Measurements from ENCODE around the gene PRKN. TPM values are rescaled to one million over a fixed set of nuclear protein-coding genes. Genes with fewer than 3 reads are reported as not detected.

Gene PRKN
- total RNA-seq, 1 experiment from 2014 or later: 0.34 TPM

DNA sequence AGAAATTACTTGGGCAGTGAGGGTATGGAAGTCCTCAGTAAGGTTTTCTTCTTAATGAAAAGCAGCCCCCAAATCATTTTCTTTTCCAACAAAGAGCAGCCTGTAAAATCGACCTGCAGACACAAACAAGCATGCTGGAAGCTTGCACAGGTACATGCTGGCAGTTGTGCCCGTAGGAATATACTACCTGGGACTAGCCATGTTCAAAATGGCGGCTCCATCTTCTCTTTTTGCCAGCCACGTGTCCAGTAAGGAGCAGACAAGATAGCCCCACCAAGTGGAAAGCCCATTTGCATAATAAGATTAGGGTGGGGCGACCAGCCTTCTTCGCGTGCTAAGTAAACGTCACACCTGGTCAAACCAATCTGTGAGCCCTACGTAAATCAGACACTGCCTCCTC lies 1194.3 kb downstream of the PRKN start:
- Mint-ChIP-seq H3K27ac (ENCODE audit: unreplicated experiment) (no peak overlapping the region), H3K4me1 (ENCODE audit: low read depth, unreplicated experiment) (no peaks in the 10 kb centered on the region), H3K27me3 (ENCODE audit: insufficient read depth, unreplicated experiment) (peaks cover 4% of the 10 kb centered on the region), H3K36me3 (ENCODE audit: insufficient read depth, unreplicated experiment) (no peaks in the 10 kb centered on the region), H3K4me3 (ENCODE audit: unreplicated experiment) (no peak overlapping the region), H3K9me3 (ENCODE audit: unreplicated experiment) (no peaks in the 10 kb centered on the region)
- no TSS peak for BruUV-seq (replicated peaks)
- no peak overlapping the region for H3K4me3 ChIP-seq (ENCODE audit: low read depth, low read length)
- intact Hi-C loops (cut with micrococcal nuclease; ENCODE audit: unreplicated experiment): no loop called here
- H3K36me3 ChIP-seq (ENCODE audit: control insufficient read depth, insufficient read depth, low read length): no peaks in the 10 kb centered on the region
- no peaks in the 10 kb centered on the region for H3K27me3 ChIP-seq (replicated peaks; ENCODE audit: control insufficient read depth, insufficient read depth, low read length)
- ChIA-PET POLR2A (no interaction called here), CTCF (no interaction called here)
- no peak for DNase-seq
- H3K4me1 ChIP-seq: no peaks in the 10 kb centered on the region
- TF ChIP-seq, protein P1, sequence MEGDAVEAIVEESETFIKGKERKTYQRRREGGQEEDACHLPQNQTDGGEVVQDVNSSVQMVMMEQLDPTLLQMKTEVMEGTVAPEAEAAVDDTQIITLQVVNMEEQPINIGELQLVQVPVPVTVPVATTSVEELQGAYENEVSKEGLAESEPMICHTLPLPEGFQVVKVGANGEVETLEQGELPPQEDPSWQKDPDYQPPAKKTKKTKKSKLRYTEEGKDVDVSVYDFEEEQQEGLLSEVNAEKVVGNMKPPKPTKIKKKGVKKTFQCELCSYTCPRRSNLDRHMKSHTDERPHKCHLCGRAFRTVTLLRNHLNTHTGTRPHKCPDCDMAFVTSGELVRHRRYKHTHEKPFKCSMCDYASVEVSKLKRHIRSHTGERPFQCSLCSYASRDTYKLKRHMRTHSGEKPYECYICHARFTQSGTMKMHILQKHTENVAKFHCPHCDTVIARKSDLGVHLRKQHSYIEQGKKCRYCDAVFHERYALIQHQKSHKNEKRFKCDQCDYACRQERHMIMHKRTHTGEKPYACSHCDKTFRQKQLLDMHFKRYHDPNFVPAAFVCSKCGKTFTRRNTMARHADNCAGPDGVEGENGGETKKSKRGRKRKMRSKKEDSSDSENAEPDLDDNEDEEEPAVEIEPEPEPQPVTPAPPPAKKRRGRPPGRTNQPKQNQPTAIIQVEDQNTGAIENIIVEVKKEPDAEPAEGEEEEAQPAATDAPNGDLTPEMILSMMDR (IDR thresholded peaks at IDR 0.05; ENCODE audit: insufficient read depth in 1 of 2, low read depth in 1 of 2, low read length in 1 of 2, severe bottlenecking in 1 of 2, unreplicated experiment in 1 of 2): no peak
- no peaks in the 10 kb centered on the region for H3K9me3 ChIP-seq

DNA sequence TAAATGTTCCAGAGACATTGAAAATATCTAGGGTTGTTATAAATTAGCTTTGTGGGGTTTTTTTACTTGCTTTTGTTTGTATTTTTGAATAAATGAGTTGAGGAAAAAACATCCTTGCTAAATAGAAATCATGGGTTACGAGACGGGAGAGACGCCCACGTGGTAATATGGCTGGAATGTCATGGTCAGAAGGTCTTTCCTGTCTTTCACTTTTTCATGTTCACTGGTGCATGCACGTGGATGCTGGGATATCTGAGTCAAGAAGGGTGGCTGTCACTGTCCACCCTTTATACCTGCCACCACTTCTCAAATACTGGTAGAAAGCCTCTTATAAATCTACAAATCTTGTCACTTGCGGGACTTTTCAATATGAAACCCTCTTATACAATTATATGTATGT lies 1195.0 kb downstream of the PRKN start:
- ChIA-PET POLR2A (no interaction called here), CTCF (no interaction called here)
- Histone ChIP-seq H3K9me3 (no peaks in the 10 kb centered on the region), H3K4me1 (no peaks in the 10 kb centered on the region), H3K36me3 (ENCODE audit: control insufficient read depth, insufficient read depth, low read length) (no peaks in the 10 kb centered on the region), H3K27me3 (replicated peaks; ENCODE audit: control insufficient read depth, insufficient read depth, low read length) (no peaks in the 10 kb centered on the region), H3K4me3 (ENCODE audit: low read depth, low read length) (no peak overlapping the region)
- no TSS peak for BruUV-seq (replicated peaks)
- Mint-ChIP-seq H3K36me3 (ENCODE audit: insufficient read depth, unreplicated experiment) (no peaks in the 10 kb centered on the region), H3K27ac (ENCODE audit: unreplicated experiment) (no peak overlapping the region), H3K4me1 (ENCODE audit: low read depth, unreplicated experiment) (no peaks in the 10 kb centered on the region), H3K9me3 (ENCODE audit: unreplicated experiment) (no peaks in the 10 kb centered on the region), H3K27me3 (ENCODE audit: insufficient read depth, unreplicated experiment) (peaks cover 4% of the 10 kb centered on the region), H3K4me3 (ENCODE audit: unreplicated experiment) (no peak overlapping the region)
- DNase-seq: no peak
- TF ChIP-seq, protein P1 (IDR thresholded peaks at IDR 0.05; ENCODE audit: insufficient read depth in 1 of 2, low read depth in 1 of 2, low read length in 1 of 2, severe bottlenecking in 1 of 2, unreplicated experiment in 1 of 2): no peak
- intact Hi-C loops (cut with micrococcal nuclease; ENCODE audit: unreplicated experiment): no loop called here

DNA sequence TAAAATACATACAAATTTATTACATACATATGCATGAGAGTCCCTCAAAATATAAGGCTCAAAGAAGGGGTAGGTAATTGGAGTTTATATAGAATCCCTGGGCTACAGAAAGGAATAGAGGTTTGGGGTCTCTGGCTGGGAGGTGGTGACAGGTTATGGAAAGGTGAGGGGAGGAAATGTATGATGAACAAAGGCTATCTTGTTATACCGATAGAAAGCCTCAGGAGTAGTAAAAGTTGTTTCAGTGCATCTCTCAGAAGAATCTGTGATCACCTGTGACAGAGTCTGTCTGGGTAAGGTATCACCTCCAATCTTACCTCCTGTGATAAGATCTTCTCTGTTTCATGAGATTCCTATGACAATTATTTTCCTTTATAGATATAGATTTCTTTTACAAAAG lies 1200.8 kb downstream of the PRKN start:
- no TSS peak for BruUV-seq (replicated peaks)
- Mint-ChIP-seq H3K4me3 (ENCODE audit: unreplicated experiment) (no peak overlapping the region), H3K9me3 (ENCODE audit: unreplicated experiment) (no peaks in the 10 kb centered on the region), H3K27me3 (ENCODE audit: insufficient read depth, unreplicated experiment) (peaks cover 3% of the 10 kb centered on the region), H3K36me3 (ENCODE audit: insufficient read depth, unreplicated experiment) (no peaks in the 10 kb centered on the region), H3K4me1 (ENCODE audit: low read depth, unreplicated experiment) (no peaks in the 10 kb centered on the region), H3K27ac (ENCODE audit: unreplicated experiment) (no peak overlapping the region)
- no peaks in the 10 kb centered on the region for H3K36me3 ChIP-seq (ENCODE audit: control insufficient read depth, insufficient read depth, low read length)
- intact Hi-C loops (cut with micrococcal nuclease; ENCODE audit: unreplicated experiment): no loop called here
- no peaks in the 10 kb centered on the region for H3K27me3 ChIP-seq (replicated peaks; ENCODE audit: control insufficient read depth, insufficient read depth, low read length)
- H3K4me1 ChIP-seq: no peaks in the 10 kb centered on the region
- TF ChIP-seq, protein P1 (IDR thresholded peaks at IDR 0.05; ENCODE audit: insufficient read depth in 1 of 2, low read depth in 1 of 2, low read length in 1 of 2, severe bottlenecking in 1 of 2, unreplicated experiment in 1 of 2): no peak
- no peak for DNase-seq
- ChIA-PET CTCF (no interaction called here), POLR2A (no interaction called here)
- H3K9me3 ChIP-seq: no peaks in the 10 kb centered on the region
- no peak overlapping the region for H3K4me3 ChIP-seq (ENCODE audit: low read depth, low read length)
